ENCODE results near the gene PTPRD.
A peak's percentile ranks its signal among the peaks of the same experiment; 100 is the strongest.

- TF ChIP-seq, protein P1, sequence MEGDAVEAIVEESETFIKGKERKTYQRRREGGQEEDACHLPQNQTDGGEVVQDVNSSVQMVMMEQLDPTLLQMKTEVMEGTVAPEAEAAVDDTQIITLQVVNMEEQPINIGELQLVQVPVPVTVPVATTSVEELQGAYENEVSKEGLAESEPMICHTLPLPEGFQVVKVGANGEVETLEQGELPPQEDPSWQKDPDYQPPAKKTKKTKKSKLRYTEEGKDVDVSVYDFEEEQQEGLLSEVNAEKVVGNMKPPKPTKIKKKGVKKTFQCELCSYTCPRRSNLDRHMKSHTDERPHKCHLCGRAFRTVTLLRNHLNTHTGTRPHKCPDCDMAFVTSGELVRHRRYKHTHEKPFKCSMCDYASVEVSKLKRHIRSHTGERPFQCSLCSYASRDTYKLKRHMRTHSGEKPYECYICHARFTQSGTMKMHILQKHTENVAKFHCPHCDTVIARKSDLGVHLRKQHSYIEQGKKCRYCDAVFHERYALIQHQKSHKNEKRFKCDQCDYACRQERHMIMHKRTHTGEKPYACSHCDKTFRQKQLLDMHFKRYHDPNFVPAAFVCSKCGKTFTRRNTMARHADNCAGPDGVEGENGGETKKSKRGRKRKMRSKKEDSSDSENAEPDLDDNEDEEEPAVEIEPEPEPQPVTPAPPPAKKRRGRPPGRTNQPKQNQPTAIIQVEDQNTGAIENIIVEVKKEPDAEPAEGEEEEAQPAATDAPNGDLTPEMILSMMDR (IDR thresholded peaks at IDR 0.05) = peak; percentile 31
- no peak for TF ChIP-seq EZH2phosphoT487 (IDR thresholded peaks at IDR 0.05)
These were observed 1608.0 kb downstream of the PTPRD start for GRCh38 chr9:9004810-9005209.

All from neural progenitor cell (in vitro differentiated cells).